ENCODE results near the gene FGD3.

FGD3 gene

GRCh38 chr9:92971776-92972175, 24.5 kb downstream of the FGD3 start:
- H3K4me1 ChIP-seq (ENCODE audit: insufficient read depth, insufficient read length) = peaks cover 32% of the 10 kb centered on the region
- no peak for TF ChIP-seq YY1 (IDR thresholded peaks at IDR 0.05; ENCODE audit: insufficient read depth, insufficient read length)
- TF ChIP-seq SUZ12 (IDR thresholded peaks at IDR 0.05; ENCODE audit: extremely low read depth, insufficient read depth, insufficient read length) = no peak
- no peak for TF ChIP-seq ZNF274 (IDR thresholded peaks at IDR 0.05; ENCODE audit: low read depth, low read length)
- no peak overlapping the region for H3K4me3 ChIP-seq (ENCODE audit: insufficient read length, low read depth)
- DNase-seq (ENCODE audit: low read depth, low spot score) = no peak
- no peaks in the 10 kb centered on the region for H3K36me3 ChIP-seq (ENCODE audit: insufficient read depth, insufficient read length, low read length)
- H3K27me3 ChIP-seq (ENCODE audit: insufficient read depth, insufficient read length) = no peaks in the 10 kb centered on the region
- H3K9me3 ChIP-seq (ENCODE audit: insufficient read depth, low read length) = no peaks in the 10 kb centered on the region
- H3K9ac ChIP-seq (ENCODE audit: insufficient read length, low read depth) = no peak overlapping the region

- Histone ChIP-seq H3K4me1 (ENCODE audit: insufficient read depth, insufficient read length) (peaks cover 31% of the 10 kb centered on the region), H3K36me3 (ENCODE audit: insufficient read depth, insufficient read length, low read length) (no peaks in the 10 kb centered on the region), H3K4me3 (ENCODE audit: insufficient read length, low read depth) (no peak overlapping the region), H3K9ac (ENCODE audit: insufficient read length, low read depth) (no peak overlapping the region), H3K9me3 (ENCODE audit: insufficient read depth, low read length) (no peaks in the 10 kb centered on the region), H3K27me3 (ENCODE audit: insufficient read depth, insufficient read length) (no peaks in the 10 kb centered on the region)
- TF ChIP-seq YY1 (IDR thresholded peaks at IDR 0.05; ENCODE audit: insufficient read depth, insufficient read length) (no peak), ZNF274 (IDR thresholded peaks at IDR 0.05; ENCODE audit: low read depth, low read length) (no peak), SUZ12 (IDR thresholded peaks at IDR 0.05; ENCODE audit: extremely low read depth, insufficient read depth, insufficient read length) (no peak)
- no peak for DNase-seq (ENCODE audit: low read depth, low spot score)
Measured at GRCh38 chr9:92973700-92974099, 26.4 kb downstream of the FGD3 start.

GRCh38 chr9:92974161-92974661, 26.9 kb downstream of the FGD3 start:
- H3K4me1 ChIP-seq (ENCODE audit: insufficient read depth, insufficient read length) = peaks cover 26% of the 10 kb centered on the region
- H3K9me3 ChIP-seq (ENCODE audit: insufficient read depth, low read length) = no peaks in the 10 kb centered on the region
- no peak overlapping the region for H3K9ac ChIP-seq (ENCODE audit: insufficient read length, low read depth)
- H3K27me3 ChIP-seq (ENCODE audit: insufficient read depth, insufficient read length) = no peaks in the 10 kb centered on the region
- no peaks in the 10 kb centered on the region for H3K36me3 ChIP-seq (ENCODE audit: insufficient read depth, insufficient read length, low read length)
- TF ChIP-seq ZNF274 (IDR thresholded peaks at IDR 0.05; ENCODE audit: low read depth, low read length) (no peak), SUZ12 (IDR thresholded peaks at IDR 0.05; ENCODE audit: extremely low read depth, insufficient read depth, insufficient read length) (no peak), YY1 (IDR thresholded peaks at IDR 0.05; ENCODE audit: insufficient read depth, insufficient read length) (no peak)
- H3K4me3 ChIP-seq (ENCODE audit: insufficient read length, low read depth) = no peak overlapping the region
- DNase-seq (ENCODE audit: low read depth, low spot score) = no peak

- no peaks in the 10 kb centered on the region for H3K27me3 ChIP-seq (ENCODE audit: insufficient read depth, insufficient read length)
Measured at GRCh38 chr9:92974761-92975755, 27.7 kb downstream of the FGD3 start.

GRCh38 chr9:92976431-92976830, 29.1 kb downstream of the FGD3 start:
- peaks cover 9% of the 10 kb centered on the region for H3K4me1 ChIP-seq (ENCODE audit: insufficient read depth, insufficient read length)
- H3K9ac ChIP-seq (ENCODE audit: insufficient read length, low read depth) = no peak overlapping the region
- no peak for TF ChIP-seq ZNF274 (IDR thresholded peaks at IDR 0.05; ENCODE audit: low read depth, low read length)
- no peak for TF ChIP-seq SUZ12 (IDR thresholded peaks at IDR 0.05; ENCODE audit: extremely low read depth, insufficient read depth, insufficient read length)
- no peak for TF ChIP-seq YY1 (IDR thresholded peaks at IDR 0.05; ENCODE audit: insufficient read depth, insufficient read length)
- H3K4me3 ChIP-seq (ENCODE audit: insufficient read length, low read depth) = no peak overlapping the region
- DNase-seq (ENCODE audit: low read depth, low spot score) = no peak
- no peaks in the 10 kb centered on the region for H3K36me3 ChIP-seq (ENCODE audit: insufficient read depth, insufficient read length, low read length)
- peaks cover 21% of the 10 kb centered on the region for H3K9me3 ChIP-seq (ENCODE audit: insufficient read depth, low read length)
- H3K27me3 ChIP-seq (ENCODE audit: insufficient read depth, insufficient read length) = no peaks in the 10 kb centered on the region

More at GRCh38 chr9:92974761-92975755, 27.7 kb downstream of the FGD3 start:
- H3K9ac ChIP-seq (ENCODE audit: insufficient read length, low read depth) = no peak overlapping the region
- DNase-seq (ENCODE audit: low read depth, low spot score) = no peak
- H3K4me1 ChIP-seq (ENCODE audit: insufficient read depth, insufficient read length) = peaks cover 18% of the 10 kb centered on the region
- H3K4me3 ChIP-seq (ENCODE audit: insufficient read length, low read depth) = no peak overlapping the region
- TF ChIP-seq YY1 (IDR thresholded peaks at IDR 0.05; ENCODE audit: insufficient read depth, insufficient read length) = no peak
- TF ChIP-seq ZNF274 (IDR thresholded peaks at IDR 0.05; ENCODE audit: low read depth, low read length) = no peak
- no peak for TF ChIP-seq SUZ12 (IDR thresholded peaks at IDR 0.05; ENCODE audit: extremely low read depth, insufficient read depth, insufficient read length)
- no peaks in the 10 kb centered on the region for H3K36me3 ChIP-seq (ENCODE audit: insufficient read depth, insufficient read length, low read length)
- H3K9me3 ChIP-seq (ENCODE audit: insufficient read depth, low read length) = peaks cover 7% of the 10 kb centered on the region

- peaks cover 29% of the 10 kb centered on the region for H3K9me3 ChIP-seq (ENCODE audit: insufficient read depth, low read length)
- no peak for DNase-seq (ENCODE audit: low read depth, low spot score)
- H3K36me3 ChIP-seq (ENCODE audit: insufficient read depth, insufficient read length, low read length) = no peaks in the 10 kb centered on the region
Measured at GRCh38 chr9:92977279-92977678, 30.0 kb downstream of the FGD3 start.

GRCh38 chr9:92978345-92978875, 31.1 kb downstream of the FGD3 start:
- Histone ChIP-seq H3K9ac (ENCODE audit: insufficient read length, low read depth) (no peak overlapping the region), H3K27me3 (ENCODE audit: insufficient read depth, insufficient read length) (no peaks in the 10 kb centered on the region), H3K4me3 (ENCODE audit: insufficient read length, low read depth) (no peak overlapping the region), H3K4me1 (ENCODE audit: insufficient read depth, insufficient read length) (peaks cover 9% of the 10 kb centered on the region), H3K9me3 (ENCODE audit: insufficient read depth, low read length) (peaks cover 40% of the 10 kb centered on the region), H3K36me3 (ENCODE audit: insufficient read depth, insufficient read length, low read length) (no peaks in the 10 kb centered on the region)
- no peak for DNase-seq (ENCODE audit: low read depth, low spot score)
- TF ChIP-seq SUZ12 (IDR thresholded peaks at IDR 0.05; ENCODE audit: extremely low read depth, insufficient read depth, insufficient read length) = no peak
- no peak for TF ChIP-seq ZNF274 (IDR thresholded peaks at IDR 0.05; ENCODE audit: low read depth, low read length)
- no peak for TF ChIP-seq YY1 (IDR thresholded peaks at IDR 0.05; ENCODE audit: insufficient read depth, insufficient read length)

More at GRCh38 chr9:92977279-92977678, 30.0 kb downstream of the FGD3 start:
- H3K9ac ChIP-seq (ENCODE audit: insufficient read length, low read depth) = no peak overlapping the region
- H3K4me1 ChIP-seq (ENCODE audit: insufficient read depth, insufficient read length) = peaks cover 9% of the 10 kb centered on the region
- no peaks in the 10 kb centered on the region for H3K27me3 ChIP-seq (ENCODE audit: insufficient read depth, insufficient read length)
- TF ChIP-seq SUZ12 (IDR thresholded peaks at IDR 0.05; ENCODE audit: extremely low read depth, insufficient read depth, insufficient read length) (no peak), ZNF274 (IDR thresholded peaks at IDR 0.05; ENCODE audit: low read depth, low read length) (no peak), YY1 (IDR thresholded peaks at IDR 0.05; ENCODE audit: insufficient read depth, insufficient read length) (no peak)
- no peak overlapping the region for H3K4me3 ChIP-seq (ENCODE audit: insufficient read length, low read depth)
